Measurements from ENCODE around the gene DSTN. TPM values are rescaled to one million over a fixed set of nuclear protein-coding genes. Genes with fewer than 3 reads are reported as not detected.

DSTN gene
- total RNA-seq, 1 donor from 2014 or later, result 233 TPM

DNA sequence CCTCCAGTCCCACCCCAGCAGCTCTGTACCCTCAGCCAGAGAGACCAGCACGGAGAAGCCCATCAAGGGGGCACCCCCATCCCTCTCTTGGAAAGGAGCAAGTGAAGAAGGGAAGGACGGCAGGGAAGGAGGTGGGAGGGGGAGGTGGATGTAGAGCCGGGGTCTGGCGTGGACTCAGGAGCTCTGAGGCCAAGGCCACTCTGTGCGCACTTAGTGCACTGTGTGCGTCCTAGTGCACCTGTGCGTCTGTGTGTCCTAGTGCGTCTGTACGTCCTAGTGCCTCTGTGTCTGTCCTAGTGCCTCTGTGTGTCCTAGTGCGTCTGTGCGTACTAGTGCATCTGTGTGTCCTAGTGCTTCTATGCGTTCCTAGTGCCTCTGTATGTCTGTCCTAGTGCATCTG lies 54.2 kb downstream of the DSTN start:
- Mint-ChIP-seq H3K4me1 (ENCODE audit: low read depth, unreplicated experiment) (peaks cover 29% of the 10 kb centered on the region), H3K36me3 (ENCODE audit: unreplicated experiment) (peaks cover 5% of the 10 kb centered on the region), H3K27ac (ENCODE audit: unreplicated experiment) (peak overlapping the region; percentile 28), H3K27me3 (ENCODE audit: unreplicated experiment) (peaks cover 10% of the 10 kb centered on the region), H3K4me3 (ENCODE audit: unreplicated experiment) (no peak overlapping the region), H3K9me3 (ENCODE audit: unreplicated experiment) (peaks cover 12% of the 10 kb centered on the region)
- TF ChIP-seq, protein P1, sequence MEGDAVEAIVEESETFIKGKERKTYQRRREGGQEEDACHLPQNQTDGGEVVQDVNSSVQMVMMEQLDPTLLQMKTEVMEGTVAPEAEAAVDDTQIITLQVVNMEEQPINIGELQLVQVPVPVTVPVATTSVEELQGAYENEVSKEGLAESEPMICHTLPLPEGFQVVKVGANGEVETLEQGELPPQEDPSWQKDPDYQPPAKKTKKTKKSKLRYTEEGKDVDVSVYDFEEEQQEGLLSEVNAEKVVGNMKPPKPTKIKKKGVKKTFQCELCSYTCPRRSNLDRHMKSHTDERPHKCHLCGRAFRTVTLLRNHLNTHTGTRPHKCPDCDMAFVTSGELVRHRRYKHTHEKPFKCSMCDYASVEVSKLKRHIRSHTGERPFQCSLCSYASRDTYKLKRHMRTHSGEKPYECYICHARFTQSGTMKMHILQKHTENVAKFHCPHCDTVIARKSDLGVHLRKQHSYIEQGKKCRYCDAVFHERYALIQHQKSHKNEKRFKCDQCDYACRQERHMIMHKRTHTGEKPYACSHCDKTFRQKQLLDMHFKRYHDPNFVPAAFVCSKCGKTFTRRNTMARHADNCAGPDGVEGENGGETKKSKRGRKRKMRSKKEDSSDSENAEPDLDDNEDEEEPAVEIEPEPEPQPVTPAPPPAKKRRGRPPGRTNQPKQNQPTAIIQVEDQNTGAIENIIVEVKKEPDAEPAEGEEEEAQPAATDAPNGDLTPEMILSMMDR (IDR thresholded peaks at IDR 0.05; ENCODE audit: partially characterized antibody, unreplicated experiment), result no peak
- peak; percentile 13 for DNase-seq

DNA sequence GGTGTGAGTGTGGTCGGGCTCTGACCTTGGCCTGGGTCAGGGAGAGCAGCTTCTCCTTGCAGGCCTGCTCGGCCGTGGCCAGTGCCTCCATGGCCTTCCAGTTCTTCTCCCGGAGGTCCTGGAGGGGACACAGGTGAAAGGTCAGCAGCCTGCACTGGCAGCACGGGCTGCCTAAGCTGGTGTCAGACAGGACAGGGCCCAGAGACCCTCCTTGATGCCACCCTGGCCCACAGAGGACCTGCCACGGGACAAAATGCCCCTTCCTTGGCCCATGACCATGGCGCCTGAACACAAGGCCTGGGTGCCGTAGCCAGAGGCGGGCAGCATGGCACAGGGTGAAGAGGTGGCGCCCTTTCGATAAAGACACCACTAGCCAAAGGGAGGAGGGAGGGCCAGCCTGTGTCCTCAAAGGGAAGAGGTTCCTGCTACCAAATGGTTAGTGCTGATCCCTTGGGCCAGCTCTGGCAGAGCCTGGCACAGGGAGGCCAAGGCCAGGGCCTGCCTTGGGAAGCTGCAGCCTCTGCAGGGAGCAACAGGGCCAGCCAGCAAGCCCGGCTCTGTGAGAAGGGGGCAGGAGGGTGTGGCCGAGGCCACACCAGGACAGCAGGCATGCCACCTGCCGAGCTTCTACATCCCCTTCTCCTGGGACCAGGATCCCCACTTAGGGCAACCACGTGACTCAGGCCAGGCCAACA lies 54.8 kb downstream of the DSTN start:
- peak; percentile 57 for DNase-seq
- Mint-ChIP-seq H3K36me3 (ENCODE audit: unreplicated experiment) (peaks cover 5% of the 10 kb centered on the region), H3K27me3 (ENCODE audit: unreplicated experiment) (peaks cover 10% of the 10 kb centered on the region), H3K27ac (ENCODE audit: unreplicated experiment) (peak overlapping the region; percentile 28), H3K4me3 (ENCODE audit: unreplicated experiment) (no peak overlapping the region), H3K4me1 (ENCODE audit: low read depth, unreplicated experiment) (peaks cover 29% of the 10 kb centered on the region), H3K9me3 (ENCODE audit: unreplicated experiment) (peaks cover 12% of the 10 kb centered on the region)
- TF ChIP-seq, protein P1 (IDR thresholded peaks at IDR 0.05; ENCODE audit: partially characterized antibody, unreplicated experiment), result no peak

DNA sequence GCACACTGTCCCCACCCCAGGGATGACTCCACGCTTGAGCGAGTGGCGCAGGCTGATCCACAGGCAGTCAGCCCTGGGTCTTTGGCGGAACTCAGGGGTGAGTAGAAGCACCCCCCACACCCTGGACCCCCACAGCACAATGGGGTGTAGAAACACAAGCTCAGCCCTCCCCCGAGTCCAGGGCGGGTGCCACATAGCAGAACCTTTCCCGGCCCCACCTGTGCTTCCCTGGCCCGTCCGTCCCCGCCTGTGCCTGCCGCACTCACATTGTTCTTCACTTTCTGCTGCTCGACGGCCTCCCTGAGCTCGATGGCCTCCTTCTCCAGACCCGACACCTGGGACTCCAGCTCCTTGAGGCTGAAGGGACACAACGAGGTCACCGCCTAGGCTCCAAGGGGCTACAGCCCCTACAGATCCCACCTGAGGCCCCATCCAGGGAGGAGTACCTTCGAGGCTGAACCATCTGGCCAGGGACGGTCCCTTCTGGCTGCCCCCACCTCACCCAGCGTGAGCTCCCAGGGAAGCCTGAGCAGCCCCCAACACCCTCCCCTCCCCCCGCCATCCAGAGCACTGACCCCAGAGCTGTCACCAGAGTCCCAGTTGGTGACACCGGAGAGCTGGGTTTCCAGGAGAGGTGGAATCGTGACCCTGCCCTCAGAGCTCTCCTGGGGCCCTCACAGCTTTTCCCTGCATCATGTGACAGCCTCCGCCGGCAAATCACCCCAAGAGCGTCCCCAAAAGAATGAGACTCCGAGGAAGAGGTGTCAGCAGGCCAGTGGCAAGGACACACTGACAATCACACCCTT lies 55.6 kb downstream of the DSTN start:
- TF ChIP-seq, protein P1 (IDR thresholded peaks at IDR 0.05; ENCODE audit: partially characterized antibody, unreplicated experiment), result no peak
- peak overlapping the region; percentile 43 for H3K4me3 Mint-ChIP-seq (ENCODE audit: unreplicated experiment)
- peaks cover 9% of the 10 kb centered on the region for H3K36me3 Mint-ChIP-seq (ENCODE audit: unreplicated experiment)
- H3K27me3 Mint-ChIP-seq (ENCODE audit: unreplicated experiment), result peaks cover 14% of the 10 kb centered on the region
- peaks cover 34% of the 10 kb centered on the region for H3K4me1 Mint-ChIP-seq (ENCODE audit: low read depth, unreplicated experiment)
- DNase-seq, result peak; percentile 14
- peaks cover 15% of the 10 kb centered on the region for H3K9me3 Mint-ChIP-seq (ENCODE audit: unreplicated experiment)
- H3K27ac Mint-ChIP-seq (ENCODE audit: unreplicated experiment), result peak overlapping the region; percentile 77

DNA sequence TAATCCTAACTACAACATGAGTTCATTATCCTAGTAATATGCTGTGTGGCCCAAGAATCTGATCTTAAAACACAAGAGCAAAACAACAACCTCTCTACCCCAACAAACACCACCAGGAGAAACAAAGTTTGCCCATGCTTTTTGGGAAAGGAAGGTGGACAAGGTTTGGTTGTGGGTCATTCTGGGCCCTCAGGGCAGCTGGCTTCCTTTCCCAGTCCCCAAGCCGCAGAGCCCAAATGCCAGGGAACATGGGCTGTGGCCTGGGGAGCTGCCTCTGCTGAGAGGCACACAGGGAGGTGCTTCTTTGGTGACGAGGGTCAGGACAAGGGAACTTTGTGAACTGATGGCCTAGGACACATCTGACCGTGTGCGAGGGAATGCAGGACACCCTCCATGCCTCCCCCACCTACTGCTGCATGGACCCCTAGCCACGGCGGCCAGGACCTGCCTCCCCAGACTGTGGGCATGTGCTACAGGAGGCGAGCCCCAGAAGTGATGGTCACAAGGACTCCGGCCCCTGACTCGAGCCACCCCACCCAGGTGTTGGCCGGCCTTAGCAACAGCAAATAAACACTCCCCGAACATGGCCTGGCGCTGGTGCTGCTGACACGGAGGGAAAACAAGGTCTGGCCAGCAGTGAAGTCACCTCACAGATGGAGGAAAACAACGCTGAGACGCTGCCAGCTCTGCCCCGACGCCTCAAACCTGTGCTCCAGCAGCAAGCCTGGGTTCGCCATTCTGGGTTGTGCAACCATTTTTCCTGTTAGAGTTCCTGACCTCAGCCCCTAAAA lies 56.5 kb downstream of the DSTN start:
- H3K27me3 Mint-ChIP-seq (ENCODE audit: unreplicated experiment), result peaks cover 14% of the 10 kb centered on the region
- peaks cover 15% of the 10 kb centered on the region for H3K9me3 Mint-ChIP-seq (ENCODE audit: unreplicated experiment)
- H3K4me3 Mint-ChIP-seq (ENCODE audit: unreplicated experiment), result peak overlapping the region; percentile 43
- TF ChIP-seq, protein P1 (IDR thresholded peaks at IDR 0.05; ENCODE audit: partially characterized antibody, unreplicated experiment), result no peak
- peaks cover 36% of the 10 kb centered on the region for H3K4me1 Mint-ChIP-seq (ENCODE audit: low read depth, unreplicated experiment)
- peak overlapping the region; percentile 64 for H3K27ac Mint-ChIP-seq (ENCODE audit: unreplicated experiment)
- H3K36me3 Mint-ChIP-seq (ENCODE audit: unreplicated experiment), result peaks cover 9% of the 10 kb centered on the region
- no peak for DNase-seq

Data from glutamatergic neuron (in vitro differentiated cells).